ENCODE results near the gene ZNF654. TPM values are rescaled to one million over a fixed set of nuclear protein-coding genes. Genes with fewer than 3 reads are reported as not detected.
A peak's percentile ranks its signal among the peaks of the same experiment; 100 is the strongest.

ZNF654 gene
- total RNA-seq, 6 experiments from 2014 or later, result 5.4 to 11.7 (median 6.7) TPM

- Histone ChIP-seq H3K9me3 (no peaks in the 10 kb centered on the region), H3K27ac (no peak overlapping the region), H3K4me1 (no peaks in the 10 kb centered on the region), H3K27me3 (no peaks in the 10 kb centered on the region), H3K4me3 (no peak overlapping the region), H3K36me3 (no peaks in the 10 kb centered on the region)
- 84% methylated on average over 5 of the region's 5 CpGs for WGBS (ENCODE audit: insufficient coverage, low coverage, low lambda C conversion rate, missing lambda C conversion rate)
- DNase-seq (no peak), ATAC-seq (no peak)
- intact Hi-C loops (cut with DNase I), result no loop called here
- TF ChIP-seq POLR2A (IDR thresholded peaks at IDR 0.05), result no peak
- TF ChIP-seq CTCF (IDR thresholded peaks at IDR 0.05), result no peak
These were observed 12.3 kb upstream of the ZNF654 start for GRCh38 chr3:88046766-88047165.

- ATAC-seq (no peak), DNase-seq (no peak)
- TF ChIP-seq POLR2A (IDR thresholded peaks at IDR 0.05) (no peak), CTCF (IDR thresholded peaks at IDR 0.05) (no peak)
- Histone ChIP-seq H3K36me3 (peaks cover 0 to 21% (median 4%) of the 10 kb centered on the region in 4 donors), H3K9me3 (no peaks in the 10 kb centered on the region), H3K27me3 (no peaks in the 10 kb centered on the region), H3K4me3 (peak overlapping the region; percentile 79 to 91 (median 90)), H3K4me1 (peaks cover 0 to 26% (median 5%) of the 10 kb centered on the region in 4 donors), H3K27ac (peak overlapping the region; percentile 92 to 94 (median 93))
- WGBS (ENCODE audit: insufficient coverage, low coverage, low lambda C conversion rate, missing lambda C conversion rate), result 8% methylated on average over 16 of the region's 16 CpGs
- intact Hi-C loops (cut with DNase I), result no loop called here
These were observed 1.3 kb upstream of the ZNF654 start for GRCh38 chr3:88057630-88058305.

GRCh38 chr3:88058306-88058580, 812 bp upstream of the ZNF654 start:
- WGBS (ENCODE audit: insufficient coverage, low coverage, low lambda C conversion rate, missing lambda C conversion rate), result 3% methylated on average over 5 of the region's 24 CpGs
- Histone ChIP-seq H3K27me3 (no peaks in the 10 kb centered on the region), H3K4me1 (peaks cover 0 to 26% (median 5%) of the 10 kb centered on the region in 4 donors), H3K36me3 (peaks cover 0 to 21% (median 4%) of the 10 kb centered on the region in 4 donors), H3K4me3 (peak overlapping the region; percentile 79 to 91 (median 90)), H3K27ac (peak overlapping the region; percentile 92 to 94 (median 93)), H3K9me3 (no peaks in the 10 kb centered on the region)
- intact Hi-C loops (cut with DNase I), result no loop called here
- ATAC-seq (no peak), DNase-seq (no peak)
- no peak for TF ChIP-seq CTCF (IDR thresholded peaks at IDR 0.05)
- no peak for TF ChIP-seq POLR2A (IDR thresholded peaks at IDR 0.05)

- H3K9me3 ChIP-seq, result no peaks in the 10 kb centered on the region
- peak; percentile 3 to 26 (median 10) for ATAC-seq
These were observed 520 bp downstream of the ZNF654 start for GRCh38 chr3:88059380-88060170.

More at GRCh38 chr3:88059380-88060170, 520 bp downstream of the ZNF654 start:
- Histone ChIP-seq H3K27ac (peak overlapping the region; percentile 79 to 88 (median 87)), H3K36me3 (peaks cover 0 to 21% (median 4%) of the 10 kb centered on the region in 4 donors), H3K4me1 (peaks cover 0 to 30% (median 5%) of the 10 kb centered on the region in 4 donors), H3K27me3 (no peaks in the 10 kb centered on the region), H3K4me3 (peak overlapping the region; percentile 79 to 91 (median 90))
- peak in 2 of 3 donors; percentile 50 to 62 for DNase-seq
- under 1% methylated on average over 22 of the region's 45 CpGs for WGBS (ENCODE audit: insufficient coverage, low coverage, low lambda C conversion rate, missing lambda C conversion rate)
- no peak for TF ChIP-seq POLR2A (IDR thresholded peaks at IDR 0.05)
- TF ChIP-seq CTCF (IDR thresholded peaks at IDR 0.05), result no peak
- intact Hi-C loops (cut with DNase I), result no loop called here

Measured in right lobe of liver (tissue), 6 donors.